RWPE2 (cell line): ENCODE measurements around the gene RFFL.
A peak's percentile ranks its signal among the peaks of the same experiment; 100 is the strongest.

Experiments
- ATAC-seq: fragments of 200-7000 bp; cut with Tn5 transposase; 3 replicates; pipeline ENCODE4 v1.9.1; 2021; ENCODE audit warnings: low read depth
- DNase-seq: peaks from one replicate; pipeline ENCODE4 v3.0.0-alpha.2; 2020; ENCODE audit warnings: low spot score
- H3K27ac ChIP-seq: fragments of 450-650 bp; 2 replicates; pipeline ENCODE4 v1.5.1; 2017; ENCODE audit warnings: mild to moderate bottlenecking; ENCODE audit not compliant: poor library complexity, severe bottlenecking
- H3K27me3 ChIP-seq: fragments of 250-450 bp; sonication (Bioruptor Pico); 2 replicates; pipeline ENCODE4 v1.5.1; 2021; ENCODE audit warnings: mild to moderate bottlenecking, moderate library complexity; ENCODE audit not compliant: insufficient read depth, poor library complexity, severe bottlenecking
- H3K36me3 ChIP-seq: fragments of 250-450 bp; sonication (Bioruptor Pico); 2 replicates; pipeline ENCODE4 v1.5.1; 2020; ENCODE audit warnings: low read depth, mild to moderate bottlenecking, moderate library complexity
- H3K4me1 ChIP-seq: fragments of 250-450 bp; sonication (Bioruptor Pico); 2 replicates; pipeline ENCODE4 v1.5.1; 2021; ENCODE audit warnings: mild to moderate bottlenecking, moderate library complexity; ENCODE audit not compliant: insufficient read depth, poor library complexity, severe bottlenecking
- H3K4me3 ChIP-seq: fragments of 250-450 bp; sonication (Bioruptor Pico); 2 replicates; pipeline ENCODE4 v1.5.1; 2021; ENCODE audit warnings: mild to moderate bottlenecking, moderate library complexity; ENCODE audit not compliant: severe bottlenecking
- H3K9me3 ChIP-seq: fragments of 250-450 bp; sonication (Bioruptor Pico); 2 replicates; pipeline ENCODE4 v1.5.1; 2021; ENCODE audit warnings: mild to moderate bottlenecking, moderate library complexity; ENCODE audit not compliant: severe bottlenecking
- CTCF ChIP-seq: fragments of 450-650 bp; IDR thresholded peaks from one replicate; pipeline ENCODE4 v1.5.1; 2017; ENCODE audit warnings: mild to moderate bottlenecking, moderate library complexity; ENCODE audit not compliant: poor library complexity, severe bottlenecking

Gene RFFL

GRCh38 chr17:34988644-34989043, 74.9 kb downstream of the RFFL start:
- DNase-seq (no peak), ATAC-seq (no peak)
- Histone ChIP-seq H3K4me3 (no peak overlapping the region), H3K27me3 (no peaks in the 10 kb centered on the region), H3K36me3 (peaks cover 69% of the 10 kb centered on the region), H3K4me1 (no peaks in the 10 kb centered on the region), H3K27ac (no peak overlapping the region), H3K9me3 (no peaks in the 10 kb centered on the region)
- no peak for TF ChIP-seq CTCF

GRCh38 chr17:34987232-34987631, 76.3 kb downstream of the RFFL start:
- Histone ChIP-seq H3K4me3 (no peak overlapping the region), H3K27me3 (no peaks in the 10 kb centered on the region), H3K36me3 (peaks cover 64% of the 10 kb centered on the region), H3K27ac (no peak overlapping the region), H3K9me3 (no peaks in the 10 kb centered on the region), H3K4me1 (no peaks in the 10 kb centered on the region)
- ATAC-seq (no peak), DNase-seq (no peak)
- no peak for TF ChIP-seq CTCF

- ATAC-seq (no peak), DNase-seq (no peak)
- Histone ChIP-seq H3K4me1 (peaks cover 7% of the 10 kb centered on the region), H3K27me3 (no peaks in the 10 kb centered on the region), H3K27ac (peak overlapping the region; percentile 79), H3K9me3 (no peaks in the 10 kb centered on the region), H3K36me3 (peaks cover 15% of the 10 kb centered on the region), H3K4me3 (peak overlapping the region; percentile 89)
- TF ChIP-seq CTCF = no peak
These were observed 81.8 kb downstream of the RFFL start for GRCh38 chr17:34981538-34982241.

GRCh38 chr17:34980681-34981537, 82.6 kb downstream of the RFFL start:
- Histone ChIP-seq H3K27me3 (no peaks in the 10 kb centered on the region), H3K9me3 (no peaks in the 10 kb centered on the region), H3K4me3 (peak overlapping the region; percentile 89), H3K27ac (peak overlapping the region; percentile 79), H3K36me3 (peaks cover 10% of the 10 kb centered on the region; the same call in 1 of the 2 replicates), H3K4me1 (peaks cover 7% of the 10 kb centered on the region)
- DNase-seq (peak; percentile 73), ATAC-seq (peak; percentile 88)
- TF ChIP-seq CTCF = peak; percentile 53
